Liver (tissue), 9 donors: Measurements from ENCODE around the gene KLF12. TPM values are rescaled to one million over a fixed set of nuclear protein-coding genes. Genes with fewer than 3 reads are reported as not detected.

Experiments used
- DNase-seq: peaks from one replicate; pipeline ENCODE4 v3.0.0-alpha.2; 2017; ENCODE audit warnings: low spot score
- H3K27ac ChIP-seq, 2 donors: one replicate each; pipeline ENCODE4 v1.7.0; 2013; ENCODE audit warnings: inconsistent platforms in 2 of 2, low read length in 2 of 2, control low read depth in 1 of 2, low read depth in 1 of 2, mild to moderate bottlenecking in 1 of 2
- H3K27me3 ChIP-seq, 4 donors: one replicate each; pipeline versions ENCODE4 v1.6.1 to v1.7.0; 2013; ENCODE audit warnings: low read length in 3 of 4, inconsistent platforms in 1 of 4, mild to moderate bottlenecking in 1 of 4, moderate library complexity in 1 of 4; ENCODE audit not compliant: control insufficient read depth in 4 of 4, insufficient read depth in 4 of 4
- H3K36me3 ChIP-seq, 4 donors: one replicate each; pipeline versions ENCODE4 v1.6.1 to v1.7.0; 2013; ENCODE audit warnings: low read length in 3 of 4, mild to moderate bottlenecking in 3 of 4, low read depth in 1 of 4, moderate library complexity in 1 of 4; ENCODE audit not compliant: control insufficient read depth in 4 of 4, insufficient read depth in 3 of 4
- H3K4me1 ChIP-seq, 4 donors: one replicate each; pipeline versions ENCODE4 v1.6.1 to v1.7.0; 2013; ENCODE audit warnings: low read length in 3 of 4, mild to moderate bottlenecking in 3 of 4, moderate library complexity in 1 of 4; ENCODE audit not compliant: control insufficient read depth in 4 of 4, insufficient read depth in 4 of 4
- H3K4me3 ChIP-seq, 3 donors: one replicate each; pipeline versions ENCODE4 v1.6.1 to v1.7.0; 2013; ENCODE audit warnings: low read length in 3 of 3, control low read depth in 1 of 3, low read depth in 1 of 3, mild to moderate bottlenecking in 1 of 3
- H3K9ac ChIP-seq, 2 donors: one replicate each; pipeline ENCODE4 v1.7.0; 2013; ENCODE audit warnings: low read length in 2 of 2, mild to moderate bottlenecking in 2 of 2, moderate library complexity in 2 of 2, control low read depth in 1 of 2, low read depth in 1 of 2
- H3K9me3 ChIP-seq, 4 donors: one replicate each; pipeline versions ENCODE4 v1.6.1 to v1.7.0; 2013; ENCODE audit warnings: low read length in 3 of 4; ENCODE audit not compliant: control insufficient read depth in 4 of 4
- EGR1 ChIP-seq, 2 donors: IDR thresholded peaks; 2 replicates each; pipeline ENCODE4 v1.6.1; 2016 to 2018; ENCODE audit warnings: antibody characterized with exemption in 2 of 2, low read depth in 2 of 2
- FOXA1 ChIP-seq: IDR thresholded peaks from 2 replicates; pipeline ENCODE4 v1.6.1; 2016; ENCODE audit warnings: antibody characterized with exemption
- FOXA2 ChIP-seq: IDR thresholded peaks from 2 replicates; pipeline ENCODE4 v1.6.1; 2016; ENCODE audit warnings: antibody characterized with exemption
- GABPA ChIP-seq, 2 donors: IDR thresholded peaks in 1 of 2; conservative IDR thresholded peaks in 1 of 2; 2 replicates each; pipeline ENCODE4 v1.6.1; 2016; ENCODE audit warnings: antibody characterized with exemption in 2 of 2, mild to moderate bottlenecking in 1 of 2, moderate library complexity in 1 of 2
- HNF4A ChIP-seq, 2 donors: conservative IDR thresholded peaks; 2 replicates each; pipeline ENCODE4 v1.6.1; 2016; ENCODE audit warnings: antibody characterized with exemption in 2 of 2, mild to moderate bottlenecking in 2 of 2
- HNF4G ChIP-seq: IDR thresholded peaks from 2 replicates; pipeline ENCODE4 v1.6.1; 2016; ENCODE audit warnings: antibody characterized with exemption
- JUND ChIP-seq, 2 donors: IDR thresholded peaks; 2 replicates each; pipeline ENCODE4 v1.6.1; 2016; ENCODE audit warnings: antibody characterized with exemption in 2 of 2
- NR2F2 ChIP-seq: IDR thresholded peaks from 2 replicates; pipeline ENCODE4 v1.6.1; 2016; ENCODE audit warnings: antibody characterized with exemption
- RAD21 ChIP-seq, 2 donors: IDR thresholded peaks; 2 replicates each; pipeline ENCODE4 v1.6.1; 2016; ENCODE audit warnings: antibody characterized with exemption in 2 of 2, mild to moderate bottlenecking in 2 of 2
- RXRA ChIP-seq, 2 donors: IDR thresholded peaks; 2 replicates each; pipeline ENCODE4 v1.6.1; 2017 to 2018; ENCODE audit warnings: antibody characterized with exemption in 2 of 2, mild to moderate bottlenecking in 1 of 2
- SP1 ChIP-seq: IDR thresholded peaks from 2 replicates; pipeline ENCODE4 v1.6.1; 2018; ENCODE audit warnings: antibody characterized with exemption, mild to moderate bottlenecking
- TAF1 ChIP-seq: conservative IDR thresholded peaks from 2 replicates; pipeline ENCODE4 v1.6.1; 2016; ENCODE audit warnings: antibody characterized with exemption, mild to moderate bottlenecking
- YY1 ChIP-seq: IDR thresholded peaks from 2 replicates; pipeline ENCODE4 v1.6.1; 2016; ENCODE audit warnings: antibody characterized with exemption, mild to moderate bottlenecking
- WGBS: extraction: QIAGEN DNeasy Blood & Tissue Kit; methylation state at CpG from one replicate; pipeline ENCODE4 v1.1.7; 2013; 5-methylcytosine and 5-hydroxymethylcytosine counted together
- polyA plus RNA-seq, 2 donors: library from polyadenylated mRNA; stranded (reverse) in 1 of 2; unstranded in 1 of 2; fragments of 200-250 nt in 1 of 2; fragments of >200 nt in 1 of 2; fragmentation: Nextera tagmentation in 1 of 2; extraction: Ambion mirVana in 1 of 2; gene quantifications; one replicate each; pipeline versions ENCODE4 v1.2.1 to v1.2.3, GENCODE V29; 2013 to 2015
- total RNA-seq, 2 donors: library from RNA; depleted of rRNA; stranded (reverse); fragments of >200 nt; gene quantifications; one replicate each; pipeline ENCODE4 v1.2.3, GENCODE V29; 2014
- TF ChIP-seq, protein P1 (sequence below): fragments of 150-350 bp; IDR thresholded peaks from 2 replicates; pipeline ENCODE4 v1.5.1; 2017; ENCODE audit warnings: improper control_type of control experiment, low read depth, low read length; ENCODE audit not compliant: missing input control
- TF ChIP-seq, protein P2 (sequence below): IDR thresholded peaks from 2 replicates; pipeline ENCODE4 v1.6.1; 2016; ENCODE audit warnings: antibody characterized with exemption
- TF ChIP-seq, protein P3 (sequence below): IDR thresholded peaks from 2 replicates; pipeline ENCODE4 v1.6.1; 2016; ENCODE audit warnings: antibody characterized with exemption
- donor health status: healthy.
- donor health status: healthy.
- donor health status: healthy.
- donor health status: healthy.
- donor health status: healthy.

Gene KLF12
- total and polyA plus RNA-seq, 4 donors = 2.4 to 15.9 (median 11.3) TPM

DNA sequence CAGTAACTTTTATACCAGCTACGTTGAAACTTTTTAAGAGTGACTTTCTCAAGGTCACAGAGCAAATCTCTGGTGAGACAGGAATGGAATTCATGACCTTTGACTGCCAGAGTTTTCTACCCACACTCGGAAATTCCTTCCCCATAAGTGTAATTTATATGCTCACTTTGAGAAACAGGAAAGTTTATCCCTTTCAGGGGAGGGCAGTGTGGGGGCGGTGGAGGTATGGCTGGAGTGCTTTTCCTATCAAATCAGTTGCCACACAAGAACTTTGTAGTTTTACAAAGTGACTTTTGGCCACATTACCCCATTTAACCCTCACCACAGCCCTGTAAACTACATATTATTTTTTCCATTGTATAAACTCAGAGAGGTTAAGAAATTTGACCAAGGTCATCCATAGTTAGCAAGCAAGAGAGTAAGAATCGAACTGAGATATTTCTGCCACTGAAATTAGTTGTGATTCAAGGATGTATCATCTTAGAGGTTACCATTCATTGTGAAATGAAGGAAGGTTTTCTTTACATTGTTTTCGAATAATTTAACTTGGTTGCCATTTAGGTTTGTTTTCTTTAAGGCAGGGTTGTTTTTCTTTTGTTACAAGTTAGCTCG is 5.9 kb downstream of the KLF12 start (continued):
- TF ChIP-seq, protein P1, sequence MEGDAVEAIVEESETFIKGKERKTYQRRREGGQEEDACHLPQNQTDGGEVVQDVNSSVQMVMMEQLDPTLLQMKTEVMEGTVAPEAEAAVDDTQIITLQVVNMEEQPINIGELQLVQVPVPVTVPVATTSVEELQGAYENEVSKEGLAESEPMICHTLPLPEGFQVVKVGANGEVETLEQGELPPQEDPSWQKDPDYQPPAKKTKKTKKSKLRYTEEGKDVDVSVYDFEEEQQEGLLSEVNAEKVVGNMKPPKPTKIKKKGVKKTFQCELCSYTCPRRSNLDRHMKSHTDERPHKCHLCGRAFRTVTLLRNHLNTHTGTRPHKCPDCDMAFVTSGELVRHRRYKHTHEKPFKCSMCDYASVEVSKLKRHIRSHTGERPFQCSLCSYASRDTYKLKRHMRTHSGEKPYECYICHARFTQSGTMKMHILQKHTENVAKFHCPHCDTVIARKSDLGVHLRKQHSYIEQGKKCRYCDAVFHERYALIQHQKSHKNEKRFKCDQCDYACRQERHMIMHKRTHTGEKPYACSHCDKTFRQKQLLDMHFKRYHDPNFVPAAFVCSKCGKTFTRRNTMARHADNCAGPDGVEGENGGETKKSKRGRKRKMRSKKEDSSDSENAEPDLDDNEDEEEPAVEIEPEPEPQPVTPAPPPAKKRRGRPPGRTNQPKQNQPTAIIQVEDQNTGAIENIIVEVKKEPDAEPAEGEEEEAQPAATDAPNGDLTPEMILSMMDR = no peak
- TF ChIP-seq JUND (IDR thresholded peaks at IDR 0.05) = no peak

DNA sequence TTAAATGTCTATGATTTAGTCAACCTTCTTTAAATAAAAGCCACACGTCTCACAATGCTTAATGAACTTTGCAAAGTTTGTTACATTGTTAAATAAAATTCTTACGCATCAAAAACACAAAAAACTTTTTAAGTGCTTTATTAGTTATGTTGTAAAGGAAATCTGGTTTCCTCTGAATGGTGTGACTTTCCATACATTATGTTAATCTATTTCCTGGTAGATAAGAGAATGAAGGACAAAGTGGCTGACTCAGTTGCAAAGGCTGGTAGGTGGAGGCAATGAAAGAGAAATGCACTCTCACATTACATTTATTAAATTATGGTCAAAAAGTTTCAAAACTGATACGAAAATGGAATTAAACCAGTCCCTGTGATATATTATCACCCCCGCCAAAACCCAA is 15.9 kb downstream of the KLF12 start:
- 98% methylated on average over 4 of the region's 4 CpGs for WGBS
- Histone ChIP-seq H3K9me3 (peaks cover 0 to 7% (median 4%) of the 10 kb centered on the region in 4 donors), H3K9ac (no peak overlapping the region), H3K4me1 (peaks cover 0 to 7% (median 2%) of the 10 kb centered on the region in 4 donors), H3K4me3 (no peak overlapping the region), H3K27me3 (no peaks in the 10 kb centered on the region), H3K27ac (no peak overlapping the region), H3K36me3 (no peaks in the 10 kb centered on the region)
- TF ChIP-seq RAD21 (IDR thresholded peaks at IDR 0.05) = no peak
- TF ChIP-seq, protein P2, sequence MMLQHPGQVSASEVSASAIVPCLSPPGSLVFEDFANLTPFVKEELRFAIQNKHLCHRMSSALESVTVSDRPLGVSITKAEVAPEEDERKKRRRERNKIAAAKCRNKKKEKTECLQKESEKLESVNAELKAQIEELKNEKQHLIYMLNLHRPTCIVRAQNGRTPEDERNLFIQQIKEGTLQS = no peak
- no peak for TF ChIP-seq SP1
- TF ChIP-seq, protein P3, sequence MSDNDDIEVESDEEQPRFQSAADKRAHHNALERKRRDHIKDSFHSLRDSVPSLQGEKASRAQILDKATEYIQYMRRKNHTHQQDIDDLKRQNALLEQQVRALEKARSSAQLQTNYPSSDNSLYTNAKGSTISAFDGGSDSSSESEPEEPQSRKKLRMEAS = no peak
- TF ChIP-seq FOXA2 = no peak
- TF ChIP-seq RXRA (IDR thresholded peaks at IDR 0.05) = no peak
- TF ChIP-seq YY1 = no peak
- TF ChIP-seq GABPA (IDR thresholded peaks at IDR 0.05 in 1 of 2, conservative IDR thresholded peaks at IDR 0.05 in 1 of 2) = no peak
- TF ChIP-seq JUND (IDR thresholded peaks at IDR 0.05) = no peak
- no peak for TF ChIP-seq EGR1 (IDR thresholded peaks at IDR 0.05; ENCODE audit: low read depth in 2 of 2)
- TF ChIP-seq HNF4A (conservative IDR thresholded peaks at IDR 0.05) = no peak
- TF ChIP-seq FOXA1 = no peak
- no peak for TF ChIP-seq HNF4G
- no peak for TF ChIP-seq NR2F2
- TF ChIP-seq TAF1 = no peak
- DNase-seq = no peak

DNA sequence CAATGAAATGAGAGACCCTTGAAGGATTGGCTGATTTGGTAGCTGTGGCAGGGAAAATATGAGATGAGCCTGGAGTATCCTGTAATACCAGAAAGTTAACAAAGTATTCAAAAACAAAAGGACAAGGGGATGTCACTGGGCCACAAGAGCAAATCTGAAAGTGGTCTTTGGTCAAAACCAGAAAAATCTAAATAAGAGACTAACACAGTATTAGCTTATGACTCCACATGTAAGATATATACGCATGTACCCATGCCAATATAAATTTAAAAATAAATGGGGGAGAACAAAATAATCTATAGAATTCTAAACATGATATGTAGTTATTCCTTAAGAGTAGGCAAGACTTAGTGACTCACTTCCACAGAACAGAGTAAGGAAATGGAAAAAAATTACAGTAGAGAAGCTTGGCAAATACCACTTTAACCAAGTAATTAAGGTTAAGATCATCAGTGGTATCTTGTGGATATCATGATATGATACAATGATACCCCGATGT is 16.9 kb downstream of the KLF12 start:
- Histone ChIP-seq H3K4me3 (no peak overlapping the region), H3K9ac (no peak overlapping the region), H3K27ac (no peak overlapping the region), H3K27me3 (no peaks in the 10 kb centered on the region), H3K36me3 (no peaks in the 10 kb centered on the region), H3K4me1 (peaks cover 0 to 18% (median 8%) of the 10 kb centered on the region in 4 donors), H3K9me3 (peaks cover 0 to 7% (median 4%) of the 10 kb centered on the region in 4 donors)
- no peak for TF ChIP-seq FOXA1
- TF ChIP-seq YY1 = no peak
- TF ChIP-seq, protein P3 = no peak
- TF ChIP-seq, protein P1 = no peak
- TF ChIP-seq SP1 = no peak
- no peak for DNase-seq
- WGBS = 96% methylated on average over 2 of the region's 2 CpGs
